Measurements from ENCODE around the gene MAN2B1. TPM values are rescaled to one million over a fixed set of nuclear protein-coding genes. Genes with fewer than 3 reads are reported as not detected.
"Not testable (repeated sequence)": the region's sequence is repeated elsewhere in the genome, so short reads cannot be mapped to it uniquely, and the experiment has no call there.

The MAN2B1 gene
- total RNA-seq (100 to 1,000 TPM in 1 of 2 donors, 10 to 100 TPM in 1; 38.7 to 160 TPM), polyA plus RNA-seq (100 to 1,000 TPM in 1 of 2 donors, 10 to 100 TPM in 1; 93.2 to 118 TPM)
- long read RNA-seq, donor 1, transcript MAN2B1-210 (3 exons, 554 nt): major isoform, 7 of 13 reads
- long read RNA-seq, donor 1, partial matches to known transcripts: 0 of 13 reads
- long read RNA-seq, donor 1, other reads (novel, unspliced or antisense): 0 of 13 reads
- long read RNA-seq, donor 2, partial matches to known transcripts: 0 of 2 reads
- long read RNA-seq, donor 2, other reads (novel, unspliced or antisense): 0 of 2 reads
- long read RNA-seq, donor 3, partial matches to known transcripts: 0 of 6 reads
- long read RNA-seq, donor 3, other reads (novel, unspliced or antisense): 0 of 6 reads
- long read RNA-seq, donor 4, partial matches to known transcripts: 0 of 5 reads
- long read RNA-seq, donor 4, other reads (novel, unspliced or antisense): 0 of 5 reads
- long read RNA-seq, donor 5, partial matches to known transcripts: 5 of 10 reads
- long read RNA-seq, donor 5, other reads (novel, unspliced or antisense): 0 of 10 reads

GRCh38 chr19:12666265-12667048 is at the start of gene MAN2B1, which contains the start of gene WDR83:
Gene MAN2B1, minus strand, starts transcription at chr19:12666742. Its CDS starts 41 bp downstream, at chr19:12666701.
Gene WDR83, plus strand, starts transcription at chr19:12666807. Its CDS starts 2,984 bp downstream, at chr19:12669791.
- H3K9ac ChIP-seq (ENCODE audit: insufficient read depth in 1 of 2, low read length in 2 of 2): peak within 1 kb of the TSS; percentile 52 to 88
- 2% methylated on average over 46 of the region's 46 CpGs for WGBS, 2 donors
- DNase-seq: peak; percentile 76 to 82 (median 80)
- no peaks in the 10 kb centered on the region for H3K27me3 ChIP-seq (ENCODE audit: control insufficient read depth in 3 of 3, insufficient read depth in 3 of 3, low read length in 2 of 3)
- H3K4me1 ChIP-seq (ENCODE audit: control insufficient read depth in 5 of 5, insufficient read depth in 5 of 5, low read length in 5 of 5): peaks cover 0 to 33% (median 16%) of the 10 kb centered on the region in 5 donors
- ATAC-seq (ENCODE audit: insufficient read depth, low FRiP score): peak; percentile 81
- peak within 1 kb of the TSS; percentile 75 for H3K4me3 ChIP-seq
- peaks cover under 1 to 17% (median 9%) of the 10 kb centered on the region in 4 donors for H3K36me3 ChIP-seq (ENCODE audit: control insufficient read depth in 4 of 4, insufficient read depth in 4 of 4, low read length in 4 of 4)
- H3K9me3 ChIP-seq (ENCODE audit: control insufficient read depth in 4 of 4, insufficient read depth in 3 of 4, low read length in 3 of 4): no peaks in the 10 kb centered on the region
- TF ChIP-seq, protein P1, sequence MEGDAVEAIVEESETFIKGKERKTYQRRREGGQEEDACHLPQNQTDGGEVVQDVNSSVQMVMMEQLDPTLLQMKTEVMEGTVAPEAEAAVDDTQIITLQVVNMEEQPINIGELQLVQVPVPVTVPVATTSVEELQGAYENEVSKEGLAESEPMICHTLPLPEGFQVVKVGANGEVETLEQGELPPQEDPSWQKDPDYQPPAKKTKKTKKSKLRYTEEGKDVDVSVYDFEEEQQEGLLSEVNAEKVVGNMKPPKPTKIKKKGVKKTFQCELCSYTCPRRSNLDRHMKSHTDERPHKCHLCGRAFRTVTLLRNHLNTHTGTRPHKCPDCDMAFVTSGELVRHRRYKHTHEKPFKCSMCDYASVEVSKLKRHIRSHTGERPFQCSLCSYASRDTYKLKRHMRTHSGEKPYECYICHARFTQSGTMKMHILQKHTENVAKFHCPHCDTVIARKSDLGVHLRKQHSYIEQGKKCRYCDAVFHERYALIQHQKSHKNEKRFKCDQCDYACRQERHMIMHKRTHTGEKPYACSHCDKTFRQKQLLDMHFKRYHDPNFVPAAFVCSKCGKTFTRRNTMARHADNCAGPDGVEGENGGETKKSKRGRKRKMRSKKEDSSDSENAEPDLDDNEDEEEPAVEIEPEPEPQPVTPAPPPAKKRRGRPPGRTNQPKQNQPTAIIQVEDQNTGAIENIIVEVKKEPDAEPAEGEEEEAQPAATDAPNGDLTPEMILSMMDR (IDR thresholded peaks at IDR 0.05; ENCODE audit: control extremely low read depth, extremely low read depth): no peak
- H3K27ac ChIP-seq (ENCODE audit: low read depth in 1 of 2, low read length in 1 of 2): peak within 1 kb of the TSS; percentile 80 to 83

GRCh38 chr19:12715929-12716328 is 49.4 kb upstream of the MAN2B1 start:
- H3K27ac ChIP-seq (ENCODE audit: low read depth in 1 of 2, low read length in 1 of 2): no peak overlapping the region
- peaks cover 5 to 52% (median 49%) of the 10 kb centered on the region in 4 donors for H3K36me3 ChIP-seq (ENCODE audit: control insufficient read depth in 4 of 4, insufficient read depth in 4 of 4, low read length in 4 of 4)
- no peak for DNase-seq
- WGBS, 2 donors: 95 to 100% methylated on average over 3 of the region's 3 CpGs
- H3K4me3 ChIP-seq: no peak overlapping the region
- no peaks in the 10 kb centered on the region for H3K27me3 ChIP-seq (ENCODE audit: control insufficient read depth in 3 of 3, insufficient read depth in 3 of 3, low read length in 2 of 3)
- peaks cover 0 to 11% (median 6%) of the 10 kb centered on the region in 5 donors for H3K4me1 ChIP-seq (ENCODE audit: control insufficient read depth in 5 of 5, insufficient read depth in 5 of 5, low read length in 5 of 5)
- TF ChIP-seq, protein P1 (IDR thresholded peaks at IDR 0.05; ENCODE audit: control extremely low read depth, extremely low read depth): no peak
- no peak for ATAC-seq (ENCODE audit: insufficient read depth, low FRiP score)
- H3K9me3 ChIP-seq (ENCODE audit: control insufficient read depth in 4 of 4, insufficient read depth in 3 of 4, low read length in 3 of 4): no peaks in the 10 kb centered on the region
- no peak overlapping the region for H3K9ac ChIP-seq (ENCODE audit: insufficient read depth in 1 of 2, low read length in 2 of 2)

- DNase-seq: no peak
- H3K36me3 ChIP-seq (ENCODE audit: control insufficient read depth in 4 of 4, insufficient read depth in 4 of 4, low read length in 4 of 4): peaks cover 7 to 59% (median 55%) of the 10 kb centered on the region in 4 donors
- 95 to 96% methylated on average over 15 of the region's 15 CpGs for WGBS, 2 donors
- no peak for ATAC-seq (ENCODE audit: insufficient read depth, low FRiP score)
- H3K9me3 ChIP-seq (ENCODE audit: control insufficient read depth in 4 of 4, insufficient read depth in 3 of 4, low read length in 3 of 4): no peaks in the 10 kb centered on the region
- H3K27ac ChIP-seq (ENCODE audit: low read depth in 1 of 2, low read length in 1 of 2): no peak overlapping the region
- peaks cover 0 to 3% (median under 1%) of the 10 kb centered on the region in 5 donors for H3K4me1 ChIP-seq (ENCODE audit: control insufficient read depth in 5 of 5, insufficient read depth in 5 of 5, low read length in 5 of 5)
- TF ChIP-seq, protein P1 (IDR thresholded peaks at IDR 0.05; ENCODE audit: control extremely low read depth, extremely low read depth): no peak
- H3K9ac ChIP-seq (ENCODE audit: insufficient read depth in 1 of 2, low read length in 2 of 2): no peak overlapping the region
- H3K4me3 ChIP-seq: no peak overlapping the region
- H3K27me3 ChIP-seq (ENCODE audit: control insufficient read depth in 3 of 3, insufficient read depth in 3 of 3, low read length in 2 of 3): no peaks in the 10 kb centered on the region
These were observed 48.6 kb upstream of the MAN2B1 start for GRCh38 chr19:12715102-12715501.

- H3K36me3 ChIP-seq (ENCODE audit: control insufficient read depth in 4 of 4, insufficient read depth in 4 of 4, low read length in 4 of 4): peaks cover 18 to 56% (median 54%) of the 10 kb centered on the region in 4 donors
- H3K4me3 ChIP-seq; H3K9me3 ChIP-seq (ENCODE audit: control insufficient read depth in 4 of 4, insufficient read depth in 3 of 4, low read length in 3 of 4); H3K4me1 ChIP-seq (ENCODE audit: control insufficient read depth in 5 of 5, insufficient read depth in 5 of 5, low read length in 5 of 5); H3K9ac ChIP-seq (ENCODE audit: insufficient read depth in 1 of 2, low read length in 2 of 2); ATAC-seq (ENCODE audit: insufficient read depth, low FRiP score); H3K27me3 ChIP-seq (ENCODE audit: control insufficient read depth in 3 of 3, insufficient read depth in 3 of 3, low read length in 2 of 3); H3K27ac ChIP-seq (ENCODE audit: low read depth in 1 of 2, low read length in 1 of 2); DNase-seq: not testable (repeated sequence)
- 93 to 98% methylated on average over 9 of the region's 9 CpGs for WGBS, 2 donors
These were observed 46.8 kb upstream of the MAN2B1 start for GRCh38 chr19:12713304-12713703.

DNA sequence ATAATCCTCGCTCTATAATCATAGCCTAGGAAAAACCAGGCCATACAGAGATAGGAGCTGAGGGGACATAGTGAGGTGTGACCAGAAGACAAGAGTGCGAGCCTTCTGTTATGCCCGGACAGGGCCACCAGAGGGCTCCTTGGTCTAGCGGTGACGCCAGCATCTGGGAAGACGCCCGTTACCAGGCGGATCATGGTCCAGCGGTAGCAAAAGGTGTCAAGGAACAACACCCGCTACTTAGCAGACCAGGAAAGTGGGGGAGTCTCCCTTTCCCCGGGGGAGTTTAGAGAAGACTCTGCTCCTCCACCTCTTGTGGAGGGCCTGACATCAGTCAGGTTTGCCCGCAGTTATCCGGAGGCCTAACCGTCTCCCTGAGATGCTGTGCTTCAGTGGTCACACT is 45.5 kb upstream of the MAN2B1 start:
- H3K36me3 ChIP-seq (ENCODE audit: control insufficient read depth in 4 of 4, insufficient read depth in 4 of 4, low read length in 4 of 4): peaks cover 18 to 61% (median 53%) of the 10 kb centered on the region in 4 donors
- H3K9ac ChIP-seq (ENCODE audit: insufficient read depth in 1 of 2, low read length in 2 of 2); DNase-seq; H3K4me1 ChIP-seq (ENCODE audit: control insufficient read depth in 5 of 5, insufficient read depth in 5 of 5, low read length in 5 of 5); H3K27ac ChIP-seq (ENCODE audit: low read depth in 1 of 2, low read length in 1 of 2); H3K9me3 ChIP-seq (ENCODE audit: control insufficient read depth in 4 of 4, insufficient read depth in 3 of 4, low read length in 3 of 4); ATAC-seq (ENCODE audit: insufficient read depth, low FRiP score); H3K4me3 ChIP-seq; H3K27me3 ChIP-seq (ENCODE audit: control insufficient read depth in 3 of 3, insufficient read depth in 3 of 3, low read length in 2 of 3): not testable (repeated sequence)
- WGBS, 2 donors: 54 to 56% methylated on average over 11 to 12 of the region's 14 CpGs

Measured in lung (tissue), 16 donors.